HG03108 (cell line): ENCODE data around the gene RHBDL3.
"Not testable (repeated sequence)": the region's sequence is repeated elsewhere in the genome, so short reads cannot be mapped to it uniquely, and the experiment has no call there.

ENCODE experiments used
- ATAC-seq: cut with Tn5 transposase; IDR thresholded peaks from one replicate; pipeline ENCODE4 v1.9.1; 2021; ENCODE audit warnings: moderate library complexity; ENCODE audit not compliant: unreplicated experiment

RHBDL3 gene, protein sequence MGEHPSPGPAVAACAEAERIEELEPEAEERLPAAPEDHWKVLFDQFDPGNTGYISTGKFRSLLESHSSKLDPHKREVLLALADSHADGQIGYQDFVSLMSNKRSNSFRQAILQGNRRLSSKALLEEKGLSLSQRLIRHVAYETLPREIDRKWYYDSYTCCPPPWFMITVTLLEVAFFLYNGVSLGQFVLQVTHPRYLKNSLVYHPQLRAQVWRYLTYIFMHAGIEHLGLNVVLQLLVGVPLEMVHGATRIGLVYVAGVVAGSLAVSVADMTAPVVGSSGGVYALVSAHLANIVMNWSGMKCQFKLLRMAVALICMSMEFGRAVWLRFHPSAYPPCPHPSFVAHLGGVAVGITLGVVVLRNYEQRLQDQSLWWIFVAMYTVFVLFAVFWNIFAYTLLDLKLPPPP

DNA sequence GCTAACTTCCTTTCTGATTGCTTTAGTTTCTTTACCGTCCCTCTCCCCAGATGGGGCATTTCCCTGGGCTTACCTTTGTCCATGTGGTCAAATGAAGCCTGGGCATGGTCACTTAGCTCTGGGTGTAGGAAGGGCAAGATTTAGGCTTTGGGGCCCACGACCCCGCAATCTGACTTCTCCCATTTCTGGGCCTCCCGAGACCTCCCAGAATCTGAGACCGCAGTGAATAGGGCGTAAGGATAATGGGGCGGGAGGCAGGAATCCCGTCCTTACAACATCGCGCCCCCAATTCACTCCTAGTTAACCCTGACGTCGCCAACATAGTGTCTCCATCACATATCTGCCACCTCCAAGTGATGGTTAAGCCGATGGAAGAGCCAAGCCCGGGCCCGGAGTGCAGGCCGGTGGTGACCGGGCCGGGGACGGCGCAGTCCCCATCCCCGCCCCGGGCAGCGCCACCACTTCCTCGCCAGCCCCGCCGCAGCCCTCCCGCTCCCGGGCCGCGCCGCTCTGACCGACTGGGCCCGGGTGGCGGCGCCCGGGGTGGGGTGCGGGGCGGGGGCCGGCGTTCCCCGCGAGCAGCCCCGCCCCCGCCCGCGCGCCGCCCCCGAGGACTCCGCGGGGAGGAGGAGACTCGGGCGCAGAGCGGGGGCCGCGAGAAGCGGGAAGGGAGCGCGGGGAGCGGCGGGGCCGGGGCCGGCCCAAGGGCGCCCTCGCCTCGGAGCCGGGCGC, at the start of gene RHBDL3:
Gene RHBDL3, plus strand, starts transcription at position 641 of the 732 bp plus-strand sequence. CDS start 358 bp downstream, outside the sequence.
- ATAC-seq, result no peak

GRCh38 chr17:32222621-32223020, 43.0 kb upstream of the RHBDL3 start:
- no peak for ATAC-seq

DNA sequence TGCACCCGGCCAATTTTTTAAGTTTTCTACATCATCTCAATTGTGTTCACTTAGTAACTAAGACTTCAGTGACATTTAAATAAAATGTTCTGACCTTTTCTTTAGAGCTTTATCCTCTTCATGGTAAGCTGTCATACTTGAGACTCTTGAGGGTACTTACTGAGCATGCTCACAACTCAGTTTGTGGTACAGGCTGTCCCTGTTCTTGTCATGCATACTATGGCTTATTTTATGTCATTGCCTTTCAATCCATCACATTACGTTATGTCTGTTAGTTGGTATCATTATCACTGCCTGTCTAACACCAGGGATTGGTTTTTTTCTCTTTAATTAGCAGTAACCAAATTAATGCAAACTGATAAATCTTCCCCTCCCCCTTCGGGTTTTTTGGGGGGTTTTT, 41.9 kb upstream of the RHBDL3 start:
- ATAC-seq, result no peak

GRCh38 chr17:32226886-32227285, 38.7 kb upstream of the RHBDL3 start:
- ATAC-seq, result no peak

DNA sequence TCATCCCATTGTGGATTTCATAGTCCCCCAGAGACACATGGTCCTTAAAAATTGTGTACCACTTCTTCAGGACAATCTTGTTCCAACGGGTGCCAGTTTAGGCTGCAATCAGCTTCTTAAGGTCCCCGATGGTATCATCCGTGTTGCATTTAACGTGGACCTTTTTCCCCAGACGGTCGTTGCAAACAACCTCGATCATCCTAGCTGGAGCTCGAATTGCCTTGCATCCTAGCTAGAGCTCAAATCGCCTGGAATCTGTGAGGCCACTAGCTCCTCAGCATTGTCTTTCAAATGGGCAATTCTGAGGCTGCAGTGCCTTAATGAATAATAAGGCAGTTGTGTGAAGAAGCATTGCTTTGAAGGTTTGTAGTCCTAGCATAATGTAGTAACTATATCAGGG, 37.7 kb upstream of the RHBDL3 start:
- no peak for ATAC-seq

- ATAC-seq, result no peak
Observed at GRCh38 chr17:32235588-32235987, 30.0 kb upstream of the RHBDL3 start.

- no peak for ATAC-seq
Observed at GRCh38 chr17:32239456-32239855, 26.2 kb upstream of the RHBDL3 start.

DNA sequence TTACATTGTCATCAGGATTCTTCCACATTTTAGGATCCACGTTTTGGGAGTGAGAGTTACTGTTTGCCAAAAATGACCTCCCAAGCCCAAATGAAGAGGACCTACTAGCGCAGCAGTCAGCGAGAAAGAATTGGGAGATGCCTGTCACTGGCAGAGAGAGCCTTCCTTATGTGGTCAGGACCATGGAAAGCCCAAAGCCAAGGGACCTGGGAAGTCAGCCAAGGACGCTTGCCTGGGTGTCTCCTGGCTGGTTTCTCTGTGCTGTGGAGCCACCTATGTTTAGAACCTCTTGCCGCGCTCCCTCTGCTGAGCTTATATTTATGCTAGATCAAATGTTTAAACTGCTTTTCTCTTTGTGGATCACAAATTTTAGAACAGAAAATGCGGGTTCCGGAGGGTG, 24.9 kb upstream of the RHBDL3 start:
- ATAC-seq, result no peak

- ATAC-seq, result no peak
Observed at GRCh38 chr17:32241640-32242039, 24.0 kb upstream of the RHBDL3 start.

DNA sequence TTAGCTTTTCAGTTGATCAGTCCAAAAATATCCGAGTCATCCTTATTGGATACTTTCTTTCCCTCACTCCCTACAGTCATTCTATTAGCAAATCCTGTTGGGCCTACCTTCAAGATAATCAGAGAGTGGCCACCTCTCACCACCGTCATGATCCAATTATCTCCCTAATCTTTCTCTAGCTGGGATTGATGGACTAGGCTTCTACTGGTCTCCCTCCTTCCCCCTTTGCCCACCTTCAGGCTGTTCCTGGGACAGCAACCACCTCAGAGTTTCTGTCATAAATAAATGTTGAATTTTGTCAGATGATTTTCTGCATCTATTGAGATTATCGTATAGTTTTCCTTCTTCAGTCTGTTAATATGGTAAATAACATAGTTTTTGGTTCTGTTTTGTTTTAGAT, 16.2 kb upstream of the RHBDL3 start:
- ATAC-seq, result no peak

- no peak for ATAC-seq
Observed at GRCh38 chr17:32253117-32253611, 12.5 kb upstream of the RHBDL3 start.

GRCh38 chr17:32256012-32256700, 9.5 kb upstream of the RHBDL3 start:
- ATAC-seq, result no peak

DNA sequence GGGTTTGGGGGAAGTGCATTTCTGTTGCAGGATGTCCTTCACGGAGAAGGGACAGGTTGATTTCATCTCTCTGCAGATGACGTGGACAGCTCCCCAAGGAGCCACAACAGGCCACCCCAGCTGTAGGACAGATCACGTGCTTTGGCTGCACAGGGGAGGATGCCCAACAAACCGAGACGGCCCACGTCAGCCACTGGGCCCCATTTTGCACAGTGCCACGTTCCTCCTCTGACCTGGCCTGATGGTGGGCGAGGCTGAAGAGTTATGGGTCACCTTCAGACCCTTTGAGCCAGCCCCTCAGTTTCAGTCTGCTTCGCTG, 9.0 kb upstream of the RHBDL3 start:
- ATAC-seq, result no peak

DNA sequence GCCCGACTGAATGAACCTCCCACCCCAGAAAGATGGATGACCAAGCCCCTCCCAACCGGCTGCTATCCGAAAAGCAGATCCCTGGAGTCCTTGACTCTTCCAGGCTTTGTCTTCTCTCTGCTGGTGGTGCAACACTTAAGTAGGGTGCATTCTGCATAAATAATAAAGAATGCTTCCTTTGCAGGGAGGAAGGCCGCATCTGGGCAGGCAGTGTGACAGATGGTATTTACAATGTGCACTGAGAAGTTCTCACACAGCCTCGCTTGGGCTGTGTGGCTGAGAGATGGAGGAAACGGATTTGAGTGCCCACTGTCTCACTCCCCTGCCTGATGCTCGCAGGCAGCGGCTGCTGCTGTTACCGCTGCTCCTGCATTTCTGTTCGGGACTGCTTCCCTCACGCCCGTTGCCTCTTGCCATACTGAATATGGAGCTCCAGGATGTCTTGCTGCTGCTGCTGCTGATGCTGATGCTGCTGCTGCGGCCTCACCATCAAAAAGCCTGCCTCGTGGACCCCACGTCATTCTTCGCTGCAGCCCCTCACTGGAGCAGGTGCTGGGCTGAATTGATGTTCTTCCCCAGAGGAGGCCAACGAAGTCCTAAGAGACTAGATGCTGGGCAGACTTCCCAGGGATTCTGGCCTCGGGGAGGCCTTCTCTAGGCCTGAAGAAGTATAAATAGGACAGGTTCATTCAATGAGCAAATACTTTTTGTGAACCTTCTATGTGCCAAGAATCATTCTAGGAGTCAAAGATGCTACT, 7.1 kb upstream of the RHBDL3 start:
- ATAC-seq, result no peak

GRCh38 chr17:32259586-32259985, 6.0 kb upstream of the RHBDL3 start:
- ATAC-seq, result no peak

DNA sequence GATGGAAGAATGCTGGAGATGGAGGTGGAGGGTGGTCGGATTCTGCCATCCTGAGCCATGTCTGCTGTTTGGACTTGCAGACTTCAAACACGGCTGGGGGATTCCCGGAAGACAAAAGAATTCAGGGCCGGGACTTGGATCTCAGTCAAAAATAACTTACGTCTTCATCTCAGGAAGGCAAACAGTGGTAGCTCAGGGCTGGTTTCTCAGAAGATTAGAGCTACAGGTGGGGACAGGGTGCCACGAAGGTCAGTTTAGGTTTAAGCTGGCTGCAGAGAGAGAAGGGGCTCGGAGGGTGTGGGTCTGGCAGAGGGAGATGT, 4.3 kb upstream of the RHBDL3 start:
- no peak for ATAC-seq

DNA sequence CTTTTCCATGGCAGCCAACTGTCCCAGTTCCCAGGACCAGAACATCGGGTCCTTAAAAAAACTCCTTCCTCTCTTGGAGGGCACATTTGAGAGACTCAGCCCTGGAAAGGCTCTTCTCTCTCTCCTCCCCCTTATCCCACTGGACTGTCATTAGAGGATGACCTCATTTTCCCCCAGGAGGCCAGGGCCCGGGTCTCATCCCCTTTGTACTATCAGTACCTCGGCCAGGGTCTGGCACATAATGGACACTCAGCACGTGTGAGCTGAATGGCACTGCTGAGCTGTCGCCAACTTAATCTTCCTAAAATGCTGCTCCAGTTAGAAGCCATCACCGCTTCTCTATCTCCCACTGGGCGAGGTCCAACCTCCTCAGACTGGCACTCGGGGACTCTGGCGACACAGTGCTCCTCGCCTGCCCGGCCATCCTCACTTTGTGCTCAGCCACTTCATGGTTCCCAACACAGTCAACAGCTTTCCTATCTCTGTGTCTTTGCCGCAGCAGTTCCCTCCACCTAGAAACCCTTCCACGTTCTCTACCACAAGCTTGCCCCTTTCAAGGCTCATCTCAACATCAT, 3.6 kb upstream of the RHBDL3 start:
- no peak for ATAC-seq

DNA sequence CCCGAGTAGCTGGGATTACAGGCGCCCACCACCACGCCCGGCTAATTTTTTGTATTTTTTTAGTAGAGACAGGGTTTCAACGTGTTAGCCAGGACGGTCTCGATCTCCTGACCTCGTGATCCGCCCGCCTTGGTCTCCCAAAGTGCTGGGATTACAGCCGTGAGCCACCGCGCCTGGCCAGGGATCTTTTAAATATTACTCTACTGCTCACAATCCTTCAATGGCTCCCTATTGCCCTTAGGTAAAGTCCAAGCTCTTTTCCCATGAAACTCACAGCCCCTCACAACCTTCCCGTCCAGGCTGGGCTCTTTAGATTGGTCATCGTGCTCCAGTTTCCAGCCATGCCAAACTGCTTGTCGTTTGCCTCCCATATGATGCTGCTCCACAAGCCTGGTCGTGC, 2.1 kb upstream of the RHBDL3 start:
- ATAC-seq, result not testable (repeated sequence)

GRCh38 chr17:32264140-32264799, 1.4 kb upstream of the RHBDL3 start:
- no peak for ATAC-seq

DNA sequence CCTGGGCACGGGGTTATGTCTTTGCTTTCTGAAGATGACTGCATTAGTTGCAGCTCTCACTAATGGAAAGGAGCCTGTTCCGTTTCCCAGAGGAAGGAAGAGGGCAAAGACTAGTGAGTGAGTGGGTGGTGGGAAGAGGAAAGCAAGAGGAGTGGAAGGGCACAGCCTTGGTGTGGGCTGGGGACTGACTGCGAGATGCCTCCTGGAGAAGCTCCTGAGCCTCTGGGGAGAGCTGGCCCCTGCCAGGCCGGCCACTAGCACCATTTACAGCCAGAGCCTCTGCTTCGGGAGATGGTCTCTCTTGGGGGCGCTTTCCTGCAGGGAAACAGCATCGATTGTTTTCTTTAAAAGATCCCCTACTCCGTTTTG, 825 bp upstream of the RHBDL3 start:
- ATAC-seq, result no peak
